HG03565 (cell line): ENCODE measurements around the gene CRISPLD2.

ENCODE experiments used
- ATAC-seq: cut with Tn5 transposase; IDR thresholded peaks from one replicate; pipeline ENCODE4 v1.9.1; 2021; ENCODE audit warnings: mild to moderate bottlenecking, moderate library complexity; ENCODE audit not compliant: unreplicated experiment

Gene CRISPLD2

GRCh38 chr16:84907051-84907450, 87.3 kb downstream of the CRISPLD2 start:
- ATAC-seq: no peak

DNA sequence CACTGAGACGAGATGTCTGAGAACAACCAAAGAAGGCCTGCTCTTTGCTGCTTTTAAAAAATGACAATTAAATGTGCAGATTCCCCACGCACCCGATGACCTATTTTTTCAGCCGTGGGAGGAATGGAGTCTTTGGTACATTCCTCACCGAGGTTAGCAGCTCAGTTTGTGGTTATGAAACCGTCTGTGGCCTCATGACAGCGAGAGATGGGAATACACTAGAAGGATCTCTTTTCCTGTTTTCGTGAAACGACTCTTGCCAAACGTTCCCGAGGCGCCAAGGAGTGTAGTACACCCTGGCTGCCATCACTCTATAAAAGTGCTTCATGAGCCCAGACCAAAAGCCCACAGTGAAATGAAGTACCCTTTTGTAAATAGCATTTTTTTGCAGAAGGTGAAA, 87.8 kb downstream of the CRISPLD2 start:
- ATAC-seq: no peak

GRCh38 chr16:84909476-84910085, 89.8 kb downstream of the CRISPLD2 start:
- no peak for ATAC-seq

DNA sequence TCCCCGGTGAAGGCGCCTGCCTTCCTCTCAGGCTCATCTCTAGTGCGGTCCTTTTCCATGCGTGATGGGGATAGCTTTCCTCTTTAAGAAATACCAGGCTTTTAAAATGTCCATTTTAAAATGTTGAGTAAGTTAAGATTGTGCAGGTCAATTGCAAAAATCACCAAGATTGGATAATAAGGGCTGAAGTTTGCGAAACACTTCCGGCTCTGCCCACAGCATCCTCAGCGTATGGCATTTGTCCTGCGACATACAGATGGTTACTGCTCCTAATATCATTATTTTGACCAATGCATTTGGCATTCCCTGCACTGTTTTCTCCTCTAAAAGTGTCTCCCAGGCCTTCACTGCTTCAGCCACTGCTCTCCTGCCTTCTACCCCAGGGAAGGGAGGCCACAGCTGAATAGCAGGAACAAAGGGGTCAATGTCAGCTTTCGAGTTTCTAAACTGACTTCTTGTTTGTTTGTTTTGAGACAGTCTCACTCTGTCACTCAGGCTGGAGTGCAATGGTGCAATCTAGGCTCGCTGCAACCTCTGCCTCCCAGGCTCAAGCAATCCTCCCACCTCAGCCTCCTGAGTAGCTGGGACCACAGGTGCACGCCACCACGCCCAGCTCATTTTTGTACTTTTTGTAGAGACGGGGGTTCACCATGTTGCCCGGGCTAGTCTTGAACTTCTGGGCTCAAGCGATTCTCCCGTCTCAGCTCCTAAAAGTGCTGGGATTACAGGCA, 91.9 kb downstream of the CRISPLD2 start:
- no peak for ATAC-seq

GRCh38 chr16:84913315-84913714, 93.5 kb downstream of the CRISPLD2 start:
- no peak for ATAC-seq

DNA sequence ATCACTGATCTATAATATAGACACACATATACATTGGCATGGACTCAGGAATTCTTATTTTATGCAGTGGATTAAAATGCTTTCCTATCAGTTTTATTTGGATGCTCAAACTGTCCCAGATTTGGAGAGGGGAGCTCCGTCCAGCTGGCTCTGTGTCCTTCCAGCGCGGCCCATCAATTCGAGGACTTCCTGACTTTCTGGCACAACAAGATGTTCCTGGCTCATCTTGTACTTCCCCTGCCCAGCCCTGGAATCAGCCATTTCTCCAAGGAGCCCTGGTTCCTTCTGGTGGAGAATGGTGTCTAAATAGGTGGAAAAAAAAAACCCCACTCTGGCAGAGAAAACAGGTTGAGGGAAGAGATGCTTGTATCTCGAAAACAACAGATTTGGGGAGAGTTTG, 94.5 kb downstream of the CRISPLD2 start:
- ATAC-seq: no peak

DNA sequence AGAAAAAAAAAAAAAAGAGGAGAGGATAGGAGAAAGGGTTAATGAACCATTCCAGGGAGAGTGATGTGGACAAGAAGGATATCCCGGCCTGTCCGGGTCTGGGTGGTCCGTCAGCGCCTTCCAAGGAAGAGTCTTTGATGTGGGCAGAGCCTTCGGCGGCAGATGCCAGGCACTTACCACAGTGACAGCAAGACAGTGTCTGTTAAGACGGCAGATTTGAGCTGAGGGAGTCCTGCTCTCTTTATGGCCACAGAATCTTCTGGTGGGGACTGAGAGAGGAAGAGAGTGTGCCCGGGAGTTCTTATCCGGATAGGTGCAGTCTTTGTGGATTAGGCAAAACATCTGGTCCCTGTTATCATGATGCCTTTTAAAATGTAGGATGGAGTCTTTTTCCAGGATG, 96.4 kb downstream of the CRISPLD2 start:
- ATAC-seq: no peak

GRCh38 chr16:84916850-84917249, 97.1 kb downstream of the CRISPLD2 start:
- no peak for ATAC-seq

DNA sequence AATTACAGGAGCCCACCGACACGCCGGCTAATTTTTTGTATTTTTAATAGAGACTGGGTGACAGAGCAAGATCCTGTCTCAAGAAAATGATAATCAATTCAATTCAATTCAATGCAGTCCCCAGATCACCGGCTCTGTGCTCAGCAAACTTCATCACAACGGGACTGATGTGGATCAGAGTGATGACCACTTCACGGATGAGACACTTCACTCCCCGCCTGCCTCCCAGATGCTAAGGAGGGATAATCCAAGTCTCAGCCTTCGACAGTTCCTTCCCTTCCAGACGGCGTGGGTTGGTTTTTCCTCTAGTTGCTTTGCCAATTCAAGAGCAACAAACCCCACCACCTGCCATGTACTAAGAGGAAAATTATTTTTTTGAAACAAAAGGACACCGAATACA, 97.7 kb downstream of the CRISPLD2 start:
- ATAC-seq: no peak

GRCh38 chr16:84918006-84918909, 98.5 kb downstream of the CRISPLD2 start:
- ATAC-seq: no peak

GRCh38 chr16:84919269-84919668, 99.5 kb downstream of the CRISPLD2 start:
- ATAC-seq: no peak

DNA sequence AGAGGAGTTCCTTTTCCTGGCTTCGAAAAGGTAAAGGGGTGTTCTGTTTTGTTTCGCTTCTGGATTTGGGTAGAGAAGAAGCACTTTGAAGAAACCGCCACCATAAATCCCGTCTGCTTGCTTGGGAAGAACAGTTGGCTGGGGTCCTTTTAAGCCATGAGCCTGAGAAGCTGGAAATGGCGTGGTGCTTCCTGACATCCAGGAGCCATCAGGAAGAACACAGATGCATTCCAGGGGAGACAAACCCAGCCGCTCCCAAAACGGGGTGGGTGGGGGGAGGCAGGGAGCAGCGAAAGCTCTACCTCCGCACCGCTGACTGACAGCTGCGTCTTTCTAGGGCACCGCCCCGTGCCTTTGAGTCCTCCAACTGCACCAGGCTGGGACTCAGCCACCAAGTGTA, 99.9 kb downstream of the CRISPLD2 start:
- ATAC-seq: no peak

DNA sequence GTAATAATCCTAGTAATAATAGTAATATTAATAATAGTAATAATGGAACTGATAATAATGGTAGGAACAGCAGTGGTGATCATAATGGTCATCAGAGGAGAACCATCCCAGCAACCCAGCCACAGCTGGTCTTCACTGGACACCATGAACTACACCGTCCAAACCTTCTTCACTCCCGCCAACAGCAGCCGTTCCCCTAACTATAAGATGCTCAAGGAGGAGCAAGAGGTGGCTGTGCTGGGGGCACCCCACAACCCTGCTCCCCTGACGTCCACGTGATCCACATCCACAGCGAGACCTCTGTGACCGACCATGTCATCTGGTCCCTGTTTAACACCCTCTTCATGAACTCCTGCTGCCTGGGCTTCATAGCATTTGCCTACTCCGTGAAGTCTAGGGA, 100.5 kb downstream of the CRISPLD2 start:
- no peak for ATAC-seq

- no peak for ATAC-seq
Observed at GRCh38 chr16:84922351-84923120, 102.8 kb downstream of the CRISPLD2 start.

- ATAC-seq: no peak
Observed at GRCh38 chr16:84924331-84925091, 104.7 kb downstream of the CRISPLD2 start.

DNA sequence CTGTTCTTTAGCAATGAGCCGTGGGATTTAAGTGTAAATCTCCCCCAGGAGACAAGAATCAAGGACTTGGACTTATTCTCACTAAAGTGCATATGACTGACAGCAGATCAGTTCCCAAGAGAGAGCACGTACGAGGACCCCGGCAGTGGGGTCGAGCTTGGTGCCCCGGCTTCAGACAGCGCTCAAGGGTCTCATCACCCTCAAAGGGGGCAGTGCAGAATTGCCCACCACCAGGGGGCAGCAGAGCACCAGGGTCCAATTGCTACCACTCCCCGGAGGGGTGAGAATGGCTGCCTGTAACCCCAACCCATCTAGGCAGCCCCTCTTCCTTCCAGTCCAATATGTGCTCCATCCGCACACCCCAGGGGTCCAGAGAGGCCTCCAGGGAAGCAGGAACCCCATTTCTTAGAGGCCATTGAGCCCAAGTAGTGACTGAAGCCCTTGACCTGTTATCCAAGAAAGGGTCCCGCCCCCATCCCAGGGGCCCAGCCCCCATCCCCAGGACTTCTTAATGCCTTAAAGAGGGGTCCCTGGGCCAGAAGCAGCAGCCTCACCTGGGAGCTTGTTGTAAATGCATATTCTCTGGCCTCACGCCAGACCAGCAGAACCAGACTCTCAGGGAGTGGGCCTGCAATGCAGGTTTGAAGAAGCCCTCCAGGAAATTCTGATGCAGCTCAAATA, 105.4 kb downstream of the CRISPLD2 start:
- ATAC-seq: no peak

DNA sequence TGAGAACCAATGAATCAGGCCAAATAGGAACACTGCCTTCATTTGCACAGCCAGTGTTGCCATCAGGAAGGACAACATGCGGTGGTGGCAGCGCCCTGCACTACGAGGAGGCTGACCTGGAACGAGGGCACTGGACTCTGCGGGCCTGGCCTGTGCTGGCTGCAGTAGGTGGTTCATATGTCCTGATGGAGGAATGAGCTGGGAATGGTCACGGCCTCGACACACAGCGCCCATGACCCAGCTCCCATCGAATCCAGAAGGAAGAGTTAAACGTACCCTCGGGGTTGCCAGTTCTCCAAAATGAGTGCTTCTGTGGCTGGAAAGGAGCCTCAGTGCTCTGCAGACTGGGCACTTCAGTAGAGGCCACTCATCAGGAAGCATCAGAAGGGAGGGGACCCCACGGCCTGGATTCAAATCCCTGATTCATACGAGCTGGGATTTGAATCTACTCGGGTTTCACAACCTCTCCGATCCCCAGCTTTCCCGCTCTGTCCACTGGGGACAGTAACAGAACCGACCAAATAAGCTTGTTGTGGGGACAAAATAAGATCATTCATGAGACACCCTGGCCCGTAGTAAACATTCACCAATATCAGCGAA, 106.1 kb downstream of the CRISPLD2 start:
- no peak for ATAC-seq

DNA sequence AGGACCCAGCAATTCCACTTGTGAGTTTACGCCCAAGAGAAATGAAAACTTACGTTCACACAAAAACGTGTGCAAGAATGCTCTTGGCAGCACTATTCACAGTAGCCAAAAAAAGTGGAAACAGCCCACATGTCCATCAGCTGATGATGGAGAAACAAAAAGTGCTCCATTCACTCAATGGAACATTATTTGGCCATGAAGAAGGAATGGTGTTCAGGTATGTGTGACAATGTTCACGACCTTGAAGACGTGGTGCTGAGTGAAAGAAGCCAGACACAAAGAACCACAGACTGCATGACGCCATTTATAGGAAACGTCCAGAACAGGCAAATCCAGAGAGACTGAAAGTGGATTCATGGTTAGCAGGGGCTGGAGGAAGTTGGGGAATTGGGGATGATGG, 106.7 kb downstream of the CRISPLD2 start:
- no peak for ATAC-seq
